Endodermal cell (in vitro differentiated cells): ENCODE data around the gene LCN1. TPM values are rescaled to one million over a fixed set of nuclear protein-coding genes. Genes with fewer than 3 reads are reported as not detected.

Experiments used
- DNase-seq: peaks from one replicate; pipeline ENCODE4 v3.0.0-alpha.2; 2017
- H3K27ac ChIP-seq: 2 replicates; pipeline ENCODE4 v1.5.1; 2013; ENCODE audit warnings: mild to moderate bottlenecking, low read depth, low read length, moderate library complexity
- H3K27me3 ChIP-seq: 2 replicates; pipeline ENCODE4 v1.6.1; 2013; ENCODE audit warnings: mild to moderate bottlenecking, low read length, moderate library complexity; ENCODE audit not compliant: insufficient read depth, control insufficient read depth, poor library complexity, severe bottlenecking
- H3K36me3 ChIP-seq: 2 replicates; pipeline ENCODE4 v1.7.0; 2013; ENCODE audit warnings: mild to moderate bottlenecking, low read length, moderate library complexity; ENCODE audit not compliant: control insufficient read depth, insufficient read depth
- H3K4me1 ChIP-seq: one replicate; pipeline ENCODE4 v1.7.0; 2013; ENCODE audit warnings: low read length; ENCODE audit not compliant: control insufficient read depth, insufficient read depth
- H3K4me3 ChIP-seq: 2 replicates; pipeline ENCODE4 v1.5.1; 2013; ENCODE audit warnings: mild to moderate bottlenecking, low read length, moderate library complexity
- H3K9ac ChIP-seq: 2 replicates; pipeline ENCODE4 v1.6.1; 2013; ENCODE audit warnings: mild to moderate bottlenecking, low read length, moderate library complexity; ENCODE audit not compliant: poor library complexity, severe bottlenecking; ENCODE audit errors: extremely low read depth
- H3K9me3 ChIP-seq: 2 replicates; pipeline ENCODE4 v1.6.1; 2013; ENCODE audit warnings: mild to moderate bottlenecking, low read length, moderate library complexity; ENCODE audit not compliant: control insufficient read depth
- H3K27ac Mint-ChIP-seq: 2 replicates; pipeline ENCODE4 v1.8.0; 2020; ENCODE audit warnings: mixed read lengths
- H3K27me3 Mint-ChIP-seq: 2 replicates; pipeline ENCODE4 v1.8.0; 2021; ENCODE audit warnings: mild to moderate bottlenecking, mixed read lengths; ENCODE audit not compliant: insufficient read depth
- H3K36me3 Mint-ChIP-seq: 2 replicates; pipeline ENCODE4 v1.8.0; 2020; ENCODE audit warnings: low read depth, mixed read lengths
- H3K4me1 Mint-ChIP-seq: 2 replicates; pipeline ENCODE4 v1.8.0; 2020; ENCODE audit warnings: mixed read lengths
- H3K4me3 Mint-ChIP-seq: 2 replicates; pipeline ENCODE4 v1.8.0; 2020; ENCODE audit warnings: mild to moderate bottlenecking, moderate library complexity, mixed read lengths
- H3K9me3 Mint-ChIP-seq: 2 replicates; pipeline ENCODE4 v1.8.0; 2020; ENCODE audit warnings: mild to moderate bottlenecking, mixed read lengths
- CTCF ChIP-seq: fragments of 200-600 bp; sonication (generic); conservative IDR thresholded peaks from 2 replicates; pipeline ENCODE4 v1.5.0; 2021; ENCODE audit warnings: antibody characterized with exemption, mild to moderate bottlenecking
- WGBS, 2 experiments: methylation state at CpG; one replicate each; pipeline versions ENCODE4 v1.1.5 to v1.1.7; 2013; ENCODE audit warnings: missing lambda C conversion rate in 2 of 2, mixed read lengths in 1 of 2; ENCODE audit not compliant: insufficient coverage in 1 of 2, insufficient read length in 1 of 2; 5-methylcytosine and 5-hydroxymethylcytosine counted together
- total RNA-seq, 2 donors: library from RNA; stranded (reverse); fragmentation: NEBNext Ultra II Directional in 1 of 2; extraction: Animal tissue kit (Norgen Biotek cat#: 25700) in 1 of 2; gene quantifications; 2 replicates in 1 of 2; 3 replicates in 1 of 2; pipeline ENCODE4 v1.2.1, GENCODE V29; 2021

The LCN1 gene
- total RNA-seq, 2 donors from 2014 or later: not detected

GRCh38 chr9:135489188-135489906, 31.9 kb upstream of the LCN1 start:
- DNase-seq: no peak
- Histone ChIP-seq H3K36me3 (peaks cover 14% of the 10 kb centered on the region), H3K27ac (no peak overlapping the region), H3K9me3 (no peaks in the 10 kb centered on the region), H3K4me3 (no peak overlapping the region), H3K4me1 (no peaks in the 10 kb centered on the region), H3K9ac (no peak overlapping the region), H3K27me3 (no peaks in the 10 kb centered on the region)
- TF ChIP-seq CTCF: no peak
- H3K4me1 Mint-ChIP-seq: no peaks in the 10 kb centered on the region
- H3K9me3 Mint-ChIP-seq: no peaks in the 10 kb centered on the region
- no peak overlapping the region for H3K27ac Mint-ChIP-seq
- peaks cover 34% of the 10 kb centered on the region for H3K36me3 Mint-ChIP-seq
- no peak overlapping the region for H3K4me3 Mint-ChIP-seq
- WGBS, 2 experiments: 90 to 93% methylated on average over 13 to 18 of the region's 18 CpGs
- no peaks in the 10 kb centered on the region for H3K27me3 Mint-ChIP-seq

- H3K4me1 ChIP-seq: no peaks in the 10 kb centered on the region
- no peak overlapping the region for H3K4me3 Mint-ChIP-seq
- DNase-seq: no peak
- no peaks in the 10 kb centered on the region for H3K27me3 Mint-ChIP-seq
- H3K9me3 Mint-ChIP-seq: no peaks in the 10 kb centered on the region
- H3K27ac Mint-ChIP-seq: no peak overlapping the region
- 85 to 94% methylated on average over 8 to 16 of the region's 16 CpGs for WGBS, 2 experiments
- no peak overlapping the region for H3K4me3 ChIP-seq
- H3K27ac ChIP-seq: no peak overlapping the region
- H3K36me3 ChIP-seq: peaks cover 10% of the 10 kb centered on the region
- H3K9me3 ChIP-seq: no peaks in the 10 kb centered on the region
- no peak for TF ChIP-seq CTCF
- H3K27me3 ChIP-seq: no peaks in the 10 kb centered on the region
- peaks cover 26% of the 10 kb centered on the region for H3K36me3 Mint-ChIP-seq
- no peaks in the 10 kb centered on the region for H3K4me1 Mint-ChIP-seq
- no peak overlapping the region for H3K9ac ChIP-seq
Measured at GRCh38 chr9:135490166-135490870, 30.9 kb upstream of the LCN1 start.

GRCh38 chr9:135490980-135491464, 30.2 kb upstream of the LCN1 start:
- H3K36me3 ChIP-seq: peaks cover 6% of the 10 kb centered on the region
- H3K4me3 ChIP-seq: no peak overlapping the region
- TF ChIP-seq CTCF: no peak
- no peaks in the 10 kb centered on the region for H3K4me1 Mint-ChIP-seq
- peaks cover 19% of the 10 kb centered on the region for H3K36me3 Mint-ChIP-seq
- H3K4me3 Mint-ChIP-seq: no peak overlapping the region
- H3K27ac Mint-ChIP-seq: no peak overlapping the region
- H3K27ac ChIP-seq: no peak overlapping the region
- H3K9me3 Mint-ChIP-seq: no peaks in the 10 kb centered on the region
- DNase-seq: no peak
- H3K27me3 Mint-ChIP-seq: no peaks in the 10 kb centered on the region
- no peak overlapping the region for H3K9ac ChIP-seq
- 78 to 85% methylated on average over 16 to 18 of the region's 18 CpGs for WGBS, 2 experiments
- no peaks in the 10 kb centered on the region for H3K4me1 ChIP-seq
- H3K27me3 ChIP-seq: no peaks in the 10 kb centered on the region
- no peaks in the 10 kb centered on the region for H3K9me3 ChIP-seq
